Stimulated activated naive CD8-positive, alpha-beta T cell treated with anti-CD3 and anti-CD28 coated beads, Interleukin-15, Interleukin-2, amounts not matched to agents 100 U/mL and 50 U/mL, for 24 hours (primary cell): ENCODE data around the gene DPM3.
"Not testable (repeated sequence)": the region's sequence is repeated elsewhere in the genome, so short reads cannot be mapped to it uniquely, and the experiment has no call there.

Source experiments
- ATAC-seq: fragments of 150-1000 bp; cut with Tn5 transposase; one replicate; pipeline ENCODE4 v1.10.0; 2021
- DNase-seq: peaks from one replicate; pipeline ENCODE4 v3.0.0; 2021

DPM3 gene

GRCh38 chr1:155158991-155159390 lies 18.7 kb upstream of the DPM3 start:
- ATAC-seq (no peak), DNase-seq (no peak)

GRCh38 chr1:155155996-155156643 lies 15.8 kb upstream of the DPM3 start:
- not testable (repeated sequence) for DNase-seq, ATAC-seq

- ATAC-seq, result no peak
- no peak for DNase-seq
These were observed 5.2 kb upstream of the DPM3 start for GRCh38 chr1:155145491-155145890.

GRCh38 chr1:155141749-155142148 lies 1.4 kb upstream of the DPM3 start:
- DNase-seq (no peak), ATAC-seq (no peak)

GRCh38 chr1:155140630-155140953 lies 261 bp upstream of the DPM3 start:
- ATAC-seq (no peak), DNase-seq (no peak)

- no peak for ATAC-seq
- no peak for DNase-seq
These were observed 3.0 kb downstream of the DPM3 start for GRCh38 chr1:155137154-155137949.

GRCh38 chr1:155136748-155137147 lies 3.6 kb downstream of the DPM3 start:
- DNase-seq, result peak; percentile 27
- no peak for ATAC-seq

GRCh38 chr1:155135415-155136028 lies 4.8 kb downstream of the DPM3 start, which contains the start of gene SLC50A1:
Gene SLC50A1 (plus strand): TSS chr1:155135852. CDS start chr1:155135912, 60 bp downstream.
- ATAC-seq (peak; percentile 72), DNase-seq (peak; percentile 97)

GRCh38 chr1:155134880-155135414 lies 5.4 kb downstream of the DPM3 start:
- peak; percentile 76 for DNase-seq
- ATAC-seq, result peak; percentile 50

- DNase-seq (no peak), ATAC-seq (no peak)
These were observed 6.0 kb downstream of the DPM3 start for GRCh38 chr1:155134322-155134721.

GRCh38 chr1:155133799-155134281 lies 6.5 kb downstream of the DPM3 start:
- ATAC-seq (no peak), DNase-seq (no peak)

GRCh38 chr1:155131856-155132255 lies 8.5 kb downstream of the DPM3 start:
- ATAC-seq, result no peak
- DNase-seq, result no peak

GRCh38 chr1:155131285-155131684 lies 9.0 kb downstream of the DPM3 start:
- ATAC-seq (no peak), DNase-seq (no peak)

GRCh38 chr1:155130272-155131006 lies 9.9 kb downstream of the DPM3 start:
- DNase-seq (no peak), ATAC-seq (no peak)

GRCh38 chr1:155128755-155129473 lies 11.4 kb downstream of the DPM3 start:
- ATAC-seq (no peak), DNase-seq (no peak)

GRCh38 chr1:155127967-155128754 lies 12.2 kb downstream of the DPM3 start:
- ATAC-seq (no peak), DNase-seq (no peak)

GRCh38 chr1:155127105-155127966 lies 13.0 kb downstream of the DPM3 start, which contains the start of gene EFNA1:
Gene EFNA1 (plus strand): TSS chr1:155127876. CDS start chr1:155127978, 102 bp downstream.
- peak; percentile 53 for DNase-seq
- ATAC-seq, result peak; percentile 71

GRCh38 chr1:155126556-155127104 lies 13.7 kb downstream of the DPM3 start:
- ATAC-seq, result peak; percentile 47
- DNase-seq, result peak; percentile 25

GRCh38 chr1:155125946-155126555 lies 14.3 kb downstream of the DPM3 start:
- ATAC-seq, result no peak

More at GRCh38 chr1:155125946-155126555, 14.3 kb downstream of the DPM3 start:
- DNase-seq, result no peak
